ENCODE measurements around the gene ADK.

- TF ChIP-seq CTCF (IDR thresholded peaks at IDR 0.05) (no peak), POLR2A (IDR thresholded peaks at IDR 0.05) (no peak)
Observed at GRCh38 chr10:74704629-74705357, 553.8 kb downstream of the ADK start.

Data from heart left ventricle (tissue), 13 donors.